OCI-LY1 (cell line): Measurements from ENCODE around the gene ARHGAP24.

Source experiments
- H2AFZ ChIP-seq: fragments of 200-600 bp; sonication (generic), shearing (Covaris generic); 2 replicates; pipeline ENCODE4 v1.6.0; 2014; ENCODE audit warnings: antibody characterized with exemption, mild to moderate bottlenecking, low read length
- H3F3A ChIP-seq: fragments of 200-600 bp; sonication (generic), shearing (Covaris generic); 2 replicates; pipeline ENCODE4 v1.6.0; 2014; ENCODE audit warnings: mild to moderate bottlenecking, antibody characterized with exemption, low read length, moderate library complexity; ENCODE audit not compliant: insufficient read depth
- H3K27ac ChIP-seq: fragments of 200-600 bp; sonication (generic); 2 replicates; pipeline ENCODE4 v1.5.1; 2014; ENCODE audit warnings: low read length, mixed run types, mild to moderate bottlenecking, low read depth; ENCODE audit not compliant: poor library complexity, severe bottlenecking
- H3K27me3 ChIP-seq: fragments of 200-600 bp; sonication (generic); 2 replicates; pipeline ENCODE4 v1.6.0; 2014; ENCODE audit warnings: antibody characterized with exemption, mild to moderate bottlenecking, low read length, moderate library complexity; ENCODE audit not compliant: insufficient read depth
- H3K36me3 ChIP-seq: fragments of 200-600 bp; sonication (generic); 2 replicates; pipeline ENCODE4 v1.6.1; 2014; ENCODE audit warnings: mild to moderate bottlenecking, antibody characterized with exemption, low read length, moderate library complexity, mixed read lengths; ENCODE audit not compliant: insufficient read depth
- H3K4me1 ChIP-seq: fragments of 200-600 bp; sonication (generic); 2 replicates; pipeline ENCODE4 v1.5.1; 2014; ENCODE audit warnings: mild to moderate bottlenecking, low read length, moderate library complexity; ENCODE audit not compliant: insufficient read depth, severe bottlenecking
- H3K4me2 ChIP-seq: fragments of 200-600 bp; sonication (generic), shearing (Covaris generic); 2 replicates; pipeline ENCODE4 v1.6.1; 2014; ENCODE audit warnings: low read length
- H3K4me3 ChIP-seq: fragments of 200-600 bp; sonication (generic); 2 replicates; pipeline ENCODE4 v1.5.1; 2014; ENCODE audit warnings: low read length, low read depth, mild to moderate bottlenecking, mixed read lengths; ENCODE audit not compliant: poor library complexity, severe bottlenecking
- H3K79me2 ChIP-seq: fragments of 200-600 bp; shearing (Covaris generic); 2 replicates; pipeline ENCODE4 v1.6.1; 2016; ENCODE audit warnings: mixed run types, low read length, mixed read lengths; ENCODE audit not compliant: insufficient read depth
- H3K9ac ChIP-seq: fragments of 200-600 bp; sonication (generic), shearing (Covaris generic); 2 replicates; pipeline ENCODE4 v1.6.1; 2014; ENCODE audit warnings: mild to moderate bottlenecking, low read length, mixed read lengths
- H3K9me2 ChIP-seq: fragments of 200-600 bp; sonication (generic), shearing (Covaris generic); 2 replicates; pipeline ENCODE4 v1.6.1; 2014; ENCODE audit warnings: low read depth, mild to moderate bottlenecking, low read length, mixed read lengths
- H3K9me3 ChIP-seq: fragments of 200-600 bp; shearing (Covaris generic); 2 replicates; pipeline ENCODE4 v1.6.1; 2014; ENCODE audit warnings: low read length, mixed read lengths
- H4K20me1 ChIP-seq: fragments of 200-600 bp; sonication (generic), shearing (Covaris generic); 2 replicates; pipeline ENCODE4 v1.6.0; 2016; ENCODE audit warnings: mild to moderate bottlenecking, low read length; ENCODE audit not compliant: insufficient read depth
- CTCF ChIP-seq: fragments of 200-600 bp; sonication (generic), shearing (Covaris generic); IDR thresholded peaks from 2 replicates; pipeline ENCODE4 v1.5.1; 2017; ENCODE audit warnings: mild to moderate bottlenecking, antibody characterized with exemption, low read length, moderate library complexity, mixed read lengths
- EZH2 ChIP-seq: fragments of 200-600 bp; sonication (generic), shearing (Covaris generic); IDR thresholded peaks from 2 replicates; pipeline ENCODE4 v1.8.0; 2017; ENCODE audit warnings: borderline replicate concordance, mixed run types, mild to moderate bottlenecking, antibody characterized with exemption, low read length, moderate library complexity, mixed read lengths

The ARHGAP24 gene

DNA sequence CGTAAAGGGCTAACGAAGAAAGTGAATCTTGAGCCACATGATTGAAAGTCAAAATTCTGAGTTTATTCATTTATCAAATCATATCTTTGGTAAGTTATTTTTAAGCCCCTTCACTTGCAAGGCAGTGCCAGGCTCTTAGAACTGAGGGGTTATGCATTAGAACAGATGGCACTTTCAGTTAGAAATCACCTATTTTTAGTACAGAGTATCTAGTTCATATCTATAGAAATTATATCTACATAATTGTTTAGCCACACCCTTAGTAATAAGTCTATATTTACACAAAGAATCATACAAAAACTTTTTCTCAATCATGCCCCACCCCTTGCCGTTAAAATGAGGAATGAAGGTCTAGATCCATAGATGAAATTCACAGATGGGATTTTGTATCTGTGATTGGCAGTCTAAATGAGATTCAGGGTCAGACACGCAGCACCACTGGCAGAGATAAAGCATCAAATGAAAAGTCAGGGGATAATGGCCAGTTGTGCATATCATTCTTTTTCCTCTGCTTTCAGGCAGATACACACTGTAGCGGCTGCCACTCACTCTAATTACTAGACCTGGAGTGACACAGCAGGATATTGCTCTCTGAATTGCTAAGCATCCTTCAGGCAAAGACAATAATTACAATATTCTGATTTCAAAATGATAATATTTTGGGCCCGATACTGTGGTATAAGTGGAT, 444.4 kb downstream of the ARHGAP24 start:
- Histone ChIP-seq H3F3A (no peaks in the 10 kb centered on the region), H3K27ac (no peak overlapping the region), H3K9me2 (no peaks in the 10 kb centered on the region), H2AFZ (no peak overlapping the region), H3K36me3 (peaks cover 26% of the 10 kb centered on the region; the same call in 1 of the 2 replicates), H3K79me2 (peaks cover 24% of the 10 kb centered on the region), H3K27me3 (no peaks in the 10 kb centered on the region), H4K20me1 (no peaks in the 10 kb centered on the region), H3K4me3 (no peak overlapping the region), H3K4me2 (no peak overlapping the region), H3K9ac (no peak overlapping the region), H3K9me3 (0 out of 2 replicates have a peak, but pooled peaks cover 2% of the 10 kb centered on the region), H3K4me1 (no peaks in the 10 kb centered on the region)
- no peak for TF ChIP-seq CTCF
- no peak for TF ChIP-seq EZH2

DNA sequence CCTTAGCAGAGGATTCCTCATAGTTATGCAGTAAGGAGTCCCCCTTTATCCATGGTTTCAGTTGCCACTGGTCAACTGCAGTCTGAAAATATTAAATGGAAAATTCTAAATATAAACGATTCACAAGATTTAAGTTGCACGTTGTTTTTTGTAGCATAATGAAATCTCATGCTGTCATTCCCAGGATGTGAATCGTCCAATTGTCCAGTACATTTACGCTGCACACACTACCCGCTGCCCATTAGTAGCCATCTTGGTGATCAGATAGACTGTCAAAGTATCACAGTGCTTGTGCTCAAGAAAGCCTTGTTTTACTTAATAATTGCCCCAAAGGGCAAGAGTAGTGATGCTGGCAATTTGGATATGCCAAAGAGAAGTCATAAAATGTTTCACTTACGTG, 450.1 kb downstream of the ARHGAP24 start:
- TF ChIP-seq CTCF (no peak), EZH2 (no peak)
- Histone ChIP-seq H3K36me3 (peaks cover 39% of the 10 kb centered on the region; the same call in 1 of the 2 replicates), H3K4me2 (no peak overlapping the region), H3K79me2 (no peaks in the 10 kb centered on the region), H2AFZ (no peak overlapping the region), H3F3A (no peaks in the 10 kb centered on the region), H3K9me2 (no peaks in the 10 kb centered on the region), H3K4me3 (no peak overlapping the region), H3K4me1 (peaks cover 24% of the 10 kb centered on the region), H3K27me3 (no peaks in the 10 kb centered on the region), H4K20me1 (no peaks in the 10 kb centered on the region), H3K9ac (no peak overlapping the region), H3K9me3 (no peaks in the 10 kb centered on the region), H3K27ac (no peak overlapping the region)

- Histone ChIP-seq H3K36me3 (peaks cover 33% of the 10 kb centered on the region; the same call in 1 of the 2 replicates), H3F3A (no peaks in the 10 kb centered on the region), H3K9me3 (no peaks in the 10 kb centered on the region), H3K4me2 (peak overlapping the region; percentile 24; the same call in 1 of the 2 replicates), H4K20me1 (no peaks in the 10 kb centered on the region), H2AFZ (no peak overlapping the region), H3K4me1 (peaks cover 24% of the 10 kb centered on the region), H3K79me2 (no peaks in the 10 kb centered on the region), H3K27ac (peak overlapping the region; percentile 39), H3K9me2 (no peaks in the 10 kb centered on the region), H3K4me3 (no peak overlapping the region), H3K27me3 (no peaks in the 10 kb centered on the region), H3K9ac (no peak overlapping the region)
- TF ChIP-seq CTCF (no peak), EZH2 (no peak)
Measured at GRCh38 chr4:85928775-85929591, 454.0 kb downstream of the ARHGAP24 start.
